Osteocyte (in vitro differentiated cells): ENCODE results near the gene GPR173. TPM values are rescaled to one million over a fixed set of nuclear protein-coding genes. Genes with fewer than 3 reads are reported as not detected.

Experiments
- DNase-seq: peaks from one replicate; pipeline ENCODE4 v3.0.0; 2021; ENCODE audit warnings: mixed read lengths; ENCODE audit not compliant: unreplicated experiment; ENCODE audit errors: extremely low spot score
- H3K27ac Mint-ChIP-seq: one replicate; pipeline ENCODE4 v1.8.0; 2021; ENCODE audit warnings: mild to moderate bottlenecking, mixed read lengths; ENCODE audit not compliant: unreplicated experiment
- H3K27me3 Mint-ChIP-seq: one replicate; pipeline ENCODE4 v1.8.0; 2021; ENCODE audit warnings: mixed read lengths; ENCODE audit not compliant: unreplicated experiment
- H3K36me3 Mint-ChIP-seq: one replicate; pipeline ENCODE4 v1.8.0; 2021; ENCODE audit warnings: mixed read lengths; ENCODE audit not compliant: unreplicated experiment
- H3K4me1 Mint-ChIP-seq: one replicate; pipeline ENCODE4 v1.8.0; 2021; ENCODE audit warnings: mixed read lengths; ENCODE audit not compliant: unreplicated experiment
- H3K4me3 Mint-ChIP-seq: one replicate; pipeline ENCODE4 v1.8.0; 2021; ENCODE audit warnings: mild to moderate bottlenecking, moderate library complexity, mixed read lengths; ENCODE audit not compliant: unreplicated experiment
- H3K9me3 Mint-ChIP-seq: one replicate; pipeline ENCODE4 v1.8.0; 2021; ENCODE audit warnings: mixed read lengths; ENCODE audit not compliant: unreplicated experiment
- total RNA-seq: library from RNA; stranded (reverse); gene quantifications from 2 replicates; pipeline ENCODE4 v1.2.1, GENCODE V29; 2021
- TF ChIP-seq, protein P1 (sequence below): fragments of 200-600 bp; sonication (generic); IDR thresholded peaks from 2 replicates; pipeline ENCODE4 v1.5.0; 2021; ENCODE audit warnings: antibody characterized with exemption, mild to moderate bottlenecking, moderate library complexity

GPR173 gene
- total RNA-seq, 1 donor from 2014 or later: 17.3 TPM

DNA sequence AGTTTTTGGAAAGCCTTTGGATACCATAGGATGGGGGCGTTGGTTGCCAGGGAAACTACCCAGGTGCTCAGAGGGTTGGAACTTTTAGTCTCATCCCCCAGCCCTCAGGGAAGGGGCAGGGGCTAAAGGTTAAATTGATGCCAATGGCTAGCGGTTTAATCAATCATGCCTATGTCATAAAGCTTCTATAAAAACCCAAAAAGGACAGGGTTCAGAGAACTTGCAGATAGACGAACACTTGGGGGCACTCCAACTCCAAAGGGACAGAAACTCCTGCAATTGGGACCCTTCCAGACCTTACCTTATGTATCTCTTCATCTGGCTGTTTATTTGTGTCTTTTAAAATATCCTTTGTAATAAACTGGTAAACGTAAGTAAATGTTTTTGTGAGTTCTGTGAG is 30.0 kb upstream of the GPR173 start:
- Mint-ChIP-seq H3K9me3 (peaks cover 5% of the 10 kb centered on the region), H3K4me3 (no peak overlapping the region), H3K27me3 (peaks cover 32% of the 10 kb centered on the region), H3K36me3 (no peaks in the 10 kb centered on the region), H3K4me1 (no peaks in the 10 kb centered on the region), H3K27ac (no peak overlapping the region)
- DNase-seq: peak; percentile 27
- TF ChIP-seq, protein P1, sequence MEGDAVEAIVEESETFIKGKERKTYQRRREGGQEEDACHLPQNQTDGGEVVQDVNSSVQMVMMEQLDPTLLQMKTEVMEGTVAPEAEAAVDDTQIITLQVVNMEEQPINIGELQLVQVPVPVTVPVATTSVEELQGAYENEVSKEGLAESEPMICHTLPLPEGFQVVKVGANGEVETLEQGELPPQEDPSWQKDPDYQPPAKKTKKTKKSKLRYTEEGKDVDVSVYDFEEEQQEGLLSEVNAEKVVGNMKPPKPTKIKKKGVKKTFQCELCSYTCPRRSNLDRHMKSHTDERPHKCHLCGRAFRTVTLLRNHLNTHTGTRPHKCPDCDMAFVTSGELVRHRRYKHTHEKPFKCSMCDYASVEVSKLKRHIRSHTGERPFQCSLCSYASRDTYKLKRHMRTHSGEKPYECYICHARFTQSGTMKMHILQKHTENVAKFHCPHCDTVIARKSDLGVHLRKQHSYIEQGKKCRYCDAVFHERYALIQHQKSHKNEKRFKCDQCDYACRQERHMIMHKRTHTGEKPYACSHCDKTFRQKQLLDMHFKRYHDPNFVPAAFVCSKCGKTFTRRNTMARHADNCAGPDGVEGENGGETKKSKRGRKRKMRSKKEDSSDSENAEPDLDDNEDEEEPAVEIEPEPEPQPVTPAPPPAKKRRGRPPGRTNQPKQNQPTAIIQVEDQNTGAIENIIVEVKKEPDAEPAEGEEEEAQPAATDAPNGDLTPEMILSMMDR: no peak

DNA sequence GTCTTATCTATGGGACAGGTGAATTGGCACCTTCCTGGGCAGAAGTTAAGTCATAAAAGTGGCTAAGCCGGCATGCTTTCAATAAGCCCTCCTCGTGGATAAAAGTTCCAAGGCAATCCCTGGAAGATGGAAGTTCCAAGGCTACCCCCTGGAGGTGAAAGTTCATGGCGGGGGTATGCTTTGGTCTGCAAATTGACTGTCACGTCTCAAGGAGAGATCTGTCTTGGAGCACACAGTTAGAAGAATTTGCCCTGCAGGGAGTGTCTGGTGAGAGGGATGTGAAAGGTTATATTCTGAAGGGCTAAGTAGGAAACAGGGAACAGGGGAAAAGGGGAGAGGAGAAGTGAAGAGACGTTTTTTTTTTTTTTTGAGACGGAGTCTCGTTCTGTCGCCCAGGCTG is 26.2 kb upstream of the GPR173 start:
- no peak overlapping the region for H3K27ac Mint-ChIP-seq
- no peaks in the 10 kb centered on the region for H3K36me3 Mint-ChIP-seq
- H3K9me3 Mint-ChIP-seq: no peaks in the 10 kb centered on the region
- H3K4me3 Mint-ChIP-seq: no peak overlapping the region
- DNase-seq: peak; percentile 38
- TF ChIP-seq, protein P1: no peak
- H3K27me3 Mint-ChIP-seq: peaks cover 29% of the 10 kb centered on the region
- H3K4me1 Mint-ChIP-seq: no peaks in the 10 kb centered on the region

GRCh38 chrX:53028678-53029077 is 19.9 kb upstream of the GPR173 start:
- Mint-ChIP-seq H3K9me3 (peaks cover 4% of the 10 kb centered on the region), H3K4me1 (no peaks in the 10 kb centered on the region), H3K36me3 (no peaks in the 10 kb centered on the region), H3K27ac (no peak overlapping the region), H3K4me3 (no peak overlapping the region), H3K27me3 (peaks cover 5% of the 10 kb centered on the region)
- TF ChIP-seq, protein P1: no peak
- peak; percentile 2 for DNase-seq

- peaks cover 4% of the 10 kb centered on the region for H3K9me3 Mint-ChIP-seq
- DNase-seq: peak; percentile 7
- H3K4me1 Mint-ChIP-seq: no peaks in the 10 kb centered on the region
- no peak overlapping the region for H3K4me3 Mint-ChIP-seq
- TF ChIP-seq, protein P1: no peak
- H3K27me3 Mint-ChIP-seq: peaks cover 5% of the 10 kb centered on the region
- no peak overlapping the region for H3K27ac Mint-ChIP-seq
- H3K36me3 Mint-ChIP-seq: no peaks in the 10 kb centered on the region
Measured at GRCh38 chrX:53031380-53031779, 17.2 kb upstream of the GPR173 start.

- Mint-ChIP-seq H3K36me3 (no peaks in the 10 kb centered on the region), H3K9me3 (peaks cover 4% of the 10 kb centered on the region), H3K27me3 (peaks cover 27% of the 10 kb centered on the region), H3K4me3 (no peak overlapping the region), H3K27ac (no peak overlapping the region), H3K4me1 (no peaks in the 10 kb centered on the region)
- DNase-seq: no peak
- TF ChIP-seq, protein P1: no peak
Measured at GRCh38 chrX:53036149-53036548, 12.4 kb upstream of the GPR173 start.
